Measurements from ENCODE around the gene TERF2IP.

TERF2IP gene

DNA sequence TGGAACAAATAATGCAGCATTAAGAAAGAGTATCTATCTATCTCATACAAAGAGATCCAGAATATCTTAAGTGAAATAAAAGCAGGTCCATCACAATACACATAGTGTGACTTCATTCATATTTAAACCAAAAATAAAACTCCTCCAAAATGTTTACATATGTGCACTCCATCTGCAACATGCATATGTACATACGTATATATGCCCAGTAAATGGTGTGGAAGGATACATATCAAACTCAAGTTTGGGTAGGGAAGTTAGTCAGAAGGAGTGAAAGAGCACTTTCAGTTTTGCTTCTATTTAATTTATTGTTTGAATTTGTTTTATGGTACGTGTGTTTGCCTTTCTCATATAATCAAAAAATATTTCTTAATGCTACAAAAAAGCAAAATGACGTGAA is 12.5 kb upstream of the TERF2IP start:
- DNase-seq (ENCODE audit: low read depth) = no peak
- TF ChIP-seq, protein P1, sequence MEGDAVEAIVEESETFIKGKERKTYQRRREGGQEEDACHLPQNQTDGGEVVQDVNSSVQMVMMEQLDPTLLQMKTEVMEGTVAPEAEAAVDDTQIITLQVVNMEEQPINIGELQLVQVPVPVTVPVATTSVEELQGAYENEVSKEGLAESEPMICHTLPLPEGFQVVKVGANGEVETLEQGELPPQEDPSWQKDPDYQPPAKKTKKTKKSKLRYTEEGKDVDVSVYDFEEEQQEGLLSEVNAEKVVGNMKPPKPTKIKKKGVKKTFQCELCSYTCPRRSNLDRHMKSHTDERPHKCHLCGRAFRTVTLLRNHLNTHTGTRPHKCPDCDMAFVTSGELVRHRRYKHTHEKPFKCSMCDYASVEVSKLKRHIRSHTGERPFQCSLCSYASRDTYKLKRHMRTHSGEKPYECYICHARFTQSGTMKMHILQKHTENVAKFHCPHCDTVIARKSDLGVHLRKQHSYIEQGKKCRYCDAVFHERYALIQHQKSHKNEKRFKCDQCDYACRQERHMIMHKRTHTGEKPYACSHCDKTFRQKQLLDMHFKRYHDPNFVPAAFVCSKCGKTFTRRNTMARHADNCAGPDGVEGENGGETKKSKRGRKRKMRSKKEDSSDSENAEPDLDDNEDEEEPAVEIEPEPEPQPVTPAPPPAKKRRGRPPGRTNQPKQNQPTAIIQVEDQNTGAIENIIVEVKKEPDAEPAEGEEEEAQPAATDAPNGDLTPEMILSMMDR (conservative IDR thresholded peaks at IDR 0.05; ENCODE audit: low read depth, low read length) = no peak
- no peak overlapping the region for H3K4me3 ChIP-seq (ENCODE audit: low read depth, low read length)

DNA sequence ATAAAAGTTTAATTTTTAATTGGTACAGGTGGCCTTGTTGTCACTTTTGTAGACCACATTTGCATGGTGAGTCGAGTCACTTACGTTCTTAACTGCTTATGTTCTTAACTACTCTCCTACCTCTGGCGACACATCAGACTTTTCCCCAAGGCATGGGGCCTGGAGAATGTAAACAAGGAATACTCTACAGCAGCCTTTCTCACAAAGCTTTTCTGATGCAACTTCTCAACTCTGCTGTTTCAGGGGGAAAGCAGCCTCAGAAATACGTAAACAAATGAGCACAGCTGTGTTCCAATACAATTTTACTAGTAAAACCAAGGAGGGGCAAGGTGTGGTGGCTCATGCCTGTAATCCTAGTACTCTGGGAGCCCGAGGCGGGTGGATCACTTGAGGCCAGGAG is 7.0 kb upstream of the TERF2IP start:
- no peak overlapping the region for H3K4me3 ChIP-seq (ENCODE audit: low read depth, low read length)
- DNase-seq (ENCODE audit: low read depth) = no peak
- TF ChIP-seq, protein P1 (conservative IDR thresholded peaks at IDR 0.05; ENCODE audit: low read depth, low read length) = no peak

DNA sequence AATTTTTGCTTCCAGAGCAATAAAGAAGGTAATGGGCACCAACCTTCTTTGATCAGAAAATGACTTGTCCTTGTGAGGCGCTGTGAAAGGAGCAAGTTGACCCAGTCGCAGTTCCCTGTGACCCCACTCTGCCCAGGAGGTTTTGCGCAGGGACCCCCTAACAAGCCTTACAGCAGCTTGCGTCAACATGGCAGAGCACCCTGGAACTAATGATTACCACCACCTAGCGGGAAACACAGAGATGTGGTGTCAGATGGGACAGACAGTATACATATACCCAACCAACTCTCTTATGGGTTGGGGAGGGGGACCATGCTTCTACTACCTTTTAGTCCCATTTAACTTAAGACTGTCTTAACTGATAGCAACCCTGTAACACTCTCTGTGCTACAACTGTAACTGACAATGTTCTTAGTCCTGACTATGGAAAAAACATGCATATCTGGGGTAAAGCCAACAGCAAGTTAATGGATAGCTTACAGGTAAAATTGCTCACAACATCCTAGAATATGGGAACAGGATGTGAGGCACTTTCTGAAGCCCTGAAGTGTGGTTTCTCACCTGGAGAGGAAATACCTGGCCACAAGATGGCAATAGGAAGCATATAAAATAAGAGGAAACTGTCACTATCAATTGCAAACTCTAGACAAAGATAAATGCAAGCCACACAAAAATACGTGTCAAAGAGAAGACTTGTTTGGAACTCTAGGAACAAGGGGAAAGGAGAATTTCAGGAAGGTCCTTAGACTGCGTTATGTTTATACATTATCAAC is 3.1 kb upstream of the TERF2IP start:
- TF ChIP-seq, protein P1 (conservative IDR thresholded peaks at IDR 0.05; ENCODE audit: low read depth, low read length) = no peak
- DNase-seq (ENCODE audit: low read depth) = no peak
- no peak overlapping the region for H3K4me3 ChIP-seq (ENCODE audit: low read depth, low read length)

DNA sequence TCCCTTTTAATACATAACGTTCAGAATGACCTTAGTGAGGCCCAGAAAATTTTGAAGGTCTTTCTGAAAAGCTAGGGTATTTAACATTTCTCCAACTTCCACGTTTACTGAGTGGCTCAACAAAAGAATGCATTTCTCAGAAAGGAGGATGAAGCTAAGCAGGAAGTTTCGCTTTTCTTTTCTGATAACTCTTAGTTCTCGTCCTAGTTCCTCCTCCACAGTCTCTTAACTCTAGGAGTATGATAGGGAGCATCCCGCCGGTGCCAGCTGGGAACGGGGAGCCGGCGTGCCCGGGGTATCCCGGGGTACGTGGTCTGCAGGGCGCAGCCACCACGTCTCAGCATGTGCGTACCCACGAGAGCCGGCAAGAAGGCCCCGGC is 471 bp upstream of the TERF2IP start:
- DNase-seq (ENCODE audit: low read depth) = peak; percentile 10
- H3K4me3 ChIP-seq (ENCODE audit: low read depth, low read length) = peak overlapping the region; percentile 99
- TF ChIP-seq, protein P1 (conservative IDR thresholded peaks at IDR 0.05; ENCODE audit: low read depth, low read length) = no peak

DNA sequence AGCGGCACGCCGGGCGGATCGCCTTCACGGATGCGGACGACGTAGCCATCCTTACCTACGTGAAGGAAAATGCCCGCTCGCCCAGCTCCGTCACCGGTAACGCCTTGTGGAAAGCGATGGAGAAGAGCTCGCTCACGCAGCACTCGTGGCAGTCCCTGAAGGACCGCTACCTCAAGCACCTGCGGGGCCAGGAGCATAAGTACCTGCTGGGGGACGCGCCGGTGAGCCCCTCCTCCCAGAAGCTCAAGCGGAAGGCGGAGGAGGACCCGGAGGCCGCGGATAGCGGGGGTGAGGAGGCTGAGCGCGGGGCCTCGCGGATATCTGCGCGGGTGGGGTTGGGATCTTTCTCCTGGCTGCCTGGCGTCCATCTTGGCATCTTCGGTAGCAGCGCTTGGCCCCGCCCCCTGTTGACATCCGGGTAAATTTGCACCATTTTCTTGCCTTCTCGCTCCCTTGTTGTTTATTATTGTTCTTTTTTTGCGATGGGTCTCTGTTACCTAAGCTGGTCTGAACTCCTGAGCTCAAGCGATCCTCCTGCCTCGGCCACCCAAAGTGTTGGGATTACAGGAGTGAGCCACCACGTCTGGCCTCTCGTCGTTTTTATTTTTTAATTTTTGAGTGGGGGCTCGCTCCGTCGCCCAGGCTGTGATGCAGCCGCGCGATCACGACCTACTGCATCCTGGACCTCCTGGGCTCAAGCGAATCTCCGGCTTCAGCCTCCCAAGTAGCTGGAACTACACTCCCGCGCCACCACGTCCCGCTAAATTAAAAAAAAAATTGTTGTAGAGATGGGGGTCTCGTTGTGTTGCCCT is 898 bp downstream of the TERF2IP start:
- peak; percentile 80 for DNase-seq (ENCODE audit: low read depth)
- TF ChIP-seq, protein P1 (conservative IDR thresholded peaks at IDR 0.05; ENCODE audit: low read depth, low read length) = no peak
- H3K4me3 ChIP-seq (ENCODE audit: low read depth, low read length) = peak overlapping the region; percentile 99

DNA sequence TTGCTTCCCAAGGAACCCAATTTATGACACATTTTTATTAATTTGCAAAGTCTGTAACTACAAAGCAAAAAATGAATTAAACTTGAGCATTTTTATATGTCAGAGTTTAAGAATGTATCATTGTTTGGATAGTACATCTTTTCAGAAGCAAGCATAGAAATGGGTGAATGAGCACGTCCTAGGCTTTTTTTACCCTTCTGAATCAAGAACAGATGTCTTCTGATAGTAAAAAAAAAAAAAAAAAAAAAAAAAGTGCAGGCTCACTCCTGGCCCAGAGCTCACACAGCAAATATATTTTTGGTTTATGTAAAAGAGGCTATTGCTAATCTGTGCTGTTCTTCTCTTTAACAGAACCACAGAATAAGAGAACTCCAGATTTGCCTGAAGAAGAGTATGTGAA is 6.3 kb downstream of the TERF2IP start:
- TF ChIP-seq, protein P1 (conservative IDR thresholded peaks at IDR 0.05; ENCODE audit: low read depth, low read length) = no peak
- DNase-seq (ENCODE audit: low read depth) = peak; percentile 26
- H3K4me3 ChIP-seq (ENCODE audit: low read depth, low read length) = no peak overlapping the region

All from choroid plexus epithelial cell (primary cell).